Lung (tissue), 12 donors: Measurements from ENCODE around the gene GATA2. TPM values are rescaled to one million over a fixed set of nuclear protein-coding genes. Genes with fewer than 3 reads are reported as not detected.

ENCODE experiments used
- ATAC-seq: fragments of 200-7000 bp; cut with Tn5 transposase; one replicate; pipeline ENCODE4 v1.9.1; 2020; ENCODE audit warnings: moderate number of reproducible peaks; ENCODE audit not compliant: insufficient read depth, low FRiP score
- DNase-seq, 3 donors: peaks; one replicate each; pipeline ENCODE4 v3.0.0-alpha.2; 2013 to 2017
- H3K27ac ChIP-seq, 2 donors: one replicate each; pipeline ENCODE4 v1.5.1; 2013; ENCODE audit warnings: mild to moderate bottlenecking in 2 of 2, moderate library complexity in 2 of 2, control low read depth in 1 of 2, inconsistent platforms in 1 of 2, low read depth in 1 of 2, low read length in 1 of 2
- H3K27me3 ChIP-seq, 3 donors: one replicate each; pipeline ENCODE4 v1.5.1; 2013; ENCODE audit warnings: low read length in 2 of 3; ENCODE audit not compliant: control insufficient read depth in 3 of 3, insufficient read depth in 3 of 3
- H3K36me3 ChIP-seq, 4 donors: one replicate each; pipeline ENCODE4 v1.5.1; 2013; ENCODE audit warnings: low read length in 4 of 4, mild to moderate bottlenecking in 1 of 4, moderate library complexity in 1 of 4; ENCODE audit not compliant: control insufficient read depth in 4 of 4, insufficient read depth in 4 of 4
- H3K4me1 ChIP-seq, 5 donors: one replicate each; pipeline ENCODE4 v1.5.1; 2013; ENCODE audit warnings: low read length in 5 of 5, mild to moderate bottlenecking in 2 of 5, moderate library complexity in 1 of 5; ENCODE audit not compliant: control insufficient read depth in 5 of 5, insufficient read depth in 5 of 5
- H3K4me3 ChIP-seq: one replicate; pipeline ENCODE4 v1.5.1; 2013; ENCODE audit warnings: mild to moderate bottlenecking, control low read depth, moderate library complexity
- H3K9ac ChIP-seq, 2 donors: one replicate each; pipeline ENCODE4 v1.5.1; 2013; ENCODE audit warnings: low read length in 2 of 2, control low read depth in 1 of 2; ENCODE audit not compliant: insufficient read depth in 1 of 2
- H3K9me3 ChIP-seq, 4 donors: one replicate each; pipeline ENCODE4 v1.5.1; 2013; ENCODE audit warnings: low read length in 3 of 4, mild to moderate bottlenecking in 1 of 4, moderate library complexity in 1 of 4; ENCODE audit not compliant: control insufficient read depth in 4 of 4, insufficient read depth in 3 of 4
- CTCF ChIP-seq: IDR thresholded peaks from 2 replicates; pipeline ENCODE4 v1.5.1; 2012; ENCODE audit warnings: mild to moderate bottlenecking; ENCODE audit errors: control extremely low read depth, extremely low read depth
- WGBS, 2 donors: extraction: QIAGEN DNeasy Blood & Tissue Kit; methylation state at CpG; one replicate each; pipeline ENCODE4 v1.1.7; 2013; 5-methylcytosine and 5-hydroxymethylcytosine counted together
- polyA plus RNA-seq, 2 donors: library from polyadenylated mRNA; stranded (reverse); fragments of 200-250 nt; gene quantifications; one replicate each; pipeline ENCODE4 v1.2.1, GENCODE V29; 2013
- total RNA-seq, 2 donors: library from RNA; depleted of rRNA in 1 of 2; stranded (reverse); fragments of >200 nt in 1 of 2; gene quantifications; one replicate each; pipeline ENCODE4 v1.2.1, GENCODE V29; 2014 to 2021
- donor health status: control.
- donor health status: control.
- donor health status: Bipolar disorder and iron deficiency.
- donor health status: healthy.
- donor health status: DM: yes; HTN: yes; CAD: no.

GATA2 gene
- total and polyA plus RNA-seq, 4 donors = 9.6 to 37.0 (median 28.7) TPM

GRCh38 chr3:128476659-128477058 is 16.3 kb downstream of the GATA2 start:
- no peaks in the 10 kb centered on the region for H3K36me3 ChIP-seq
- no peak overlapping the region for H3K27ac ChIP-seq
- ATAC-seq (no peak), DNase-seq (no peak)
- no peak overlapping the region for H3K9ac ChIP-seq
- H3K9me3 ChIP-seq = peaks cover 0 to 2% (median 0%) of the 10 kb centered on the region in 4 donors
- H3K4me1 ChIP-seq = peaks cover 0 to 3% (median 0%) of the 10 kb centered on the region in 5 donors
- 81 to 85% methylated on average over 5 of the region's 5 CpGs for WGBS, 2 donors
- no peak overlapping the region for H3K4me3 ChIP-seq
- H3K27me3 ChIP-seq = peaks cover 0 to 72% (median 56%) of the 10 kb centered on the region in 3 donors
- TF ChIP-seq CTCF = no peak

- no peak for TF ChIP-seq CTCF
- no peaks in the 10 kb centered on the region for H3K36me3 ChIP-seq
- H3K4me3 ChIP-seq = no peak overlapping the region
- 90 to 91% methylated on average over 8 of the region's 8 CpGs for WGBS, 2 donors
- no peak overlapping the region for H3K27ac ChIP-seq
- ATAC-seq (no peak), DNase-seq (no peak)
- no peak overlapping the region for H3K9ac ChIP-seq
- H3K9me3 ChIP-seq = no peaks in the 10 kb centered on the region
- H3K27me3 ChIP-seq = peaks cover 0 to 70% (median 46%) of the 10 kb centered on the region in 3 donors
- no peaks in the 10 kb centered on the region for H3K4me1 ChIP-seq
Measured at GRCh38 chr3:128475355-128475754, 17.6 kb downstream of the GATA2 start.

GRCh38 chr3:128473737-128474136 is 19.3 kb downstream of the GATA2 start:
- ATAC-seq (no peak), DNase-seq (no peak)
- H3K27me3 ChIP-seq = peaks cover 0 to 55% (median 36%) of the 10 kb centered on the region in 3 donors
- H3K27ac ChIP-seq = no peak overlapping the region
- no peaks in the 10 kb centered on the region for H3K36me3 ChIP-seq
- no peak overlapping the region for H3K4me3 ChIP-seq
- TF ChIP-seq CTCF = no peak
- H3K4me1 ChIP-seq = no peaks in the 10 kb centered on the region
- H3K9me3 ChIP-seq = no peaks in the 10 kb centered on the region
- WGBS, 2 donors = 66 to 68% methylated on average over 4 of the region's 4 CpGs
- H3K9ac ChIP-seq = no peak overlapping the region

GRCh38 chr3:128473180-128473519 is 19.9 kb downstream of the GATA2 start:
- Histone ChIP-seq H3K9me3 (no peaks in the 10 kb centered on the region), H3K27me3 (peaks cover 0 to 49% (median 30%) of the 10 kb centered on the region in 3 donors), H3K4me3 (no peak overlapping the region), H3K9ac (no peak overlapping the region), H3K4me1 (no peaks in the 10 kb centered on the region), H3K27ac (no peak overlapping the region), H3K36me3 (no peaks in the 10 kb centered on the region)
- TF ChIP-seq CTCF = no peak
- ATAC-seq (no peak), DNase-seq (no peak)
- whole genome bisulfite sequencing, 2 donors = 54 to 69% methylated on average over 6 of the region's 6 CpGs
